GM12878 (cell line): Measurements from ENCODE around the gene GRIK3. TPM values are rescaled to one million over a fixed set of nuclear protein-coding genes. Genes with fewer than 3 reads are reported as not detected.

ENCODE experiments used
- ATAC-seq: fragments of 200-7000 bp; cut with Tn5 transposase; 3 replicates; pipeline ENCODE4 v1.9.1; 2020; ENCODE audit warnings: mild to moderate bottlenecking, moderate library complexity
- BruUV-seq: library from RNA; stranded (reverse); fragments of 400-500 nt; replicated peaks from 2 replicates; lab custom pipeline; 2021; lab: Mats Ljungman, UMichigan
- CTCF ChIA-PET: fragments of 300-600 bp; sonication (Branson Sonifier 250); formaldehyde crosslinking; extraction: SDS; loops from one replicate; lab custom pipeline; 2021; ENCODE audit warnings: inconsistent platforms; lab: Yijun Ruan, JAX
- POLR2A ChIA-PET: fragments of 350-600 bp; formaldehyde crosslinking; extraction: SDS; loops from one replicate; lab custom pipeline; 2021; ENCODE audit warnings: inconsistent platforms; lab: Charles Lee
- RAD21 ChIA-PET: fragments of 300-600 bp; sonication (Branson Sonifier 250); formaldehyde crosslinking; loops from one replicate; lab custom pipeline; 2023; ENCODE audit warnings: antibody characterized with exemption; ENCODE audit not compliant: unreplicated experiment; lab: Charles Lee
- SMC1A ChIA-PET: fragments of 300-600 bp; sonication (Branson Sonifier 250); formaldehyde crosslinking; loops from one replicate; lab custom pipeline; 2023; ENCODE audit not compliant: unreplicated experiment, uncharacterized antibody; lab: Charles Lee
- DNase-seq: peaks from one replicate; pipeline ENCODE4 v3.0.0-alpha.2; 2011; ENCODE audit warnings: low read depth, low spot score
- FAIRE-seq: peaks from 3 replicates; lab custom pipeline; 2011; peaks lifted over from hg19 to GRCh38; lab: Jason Lieb, UNC
- H2AFZ ChIP-seq: 2 replicates; pipeline ENCODE4 v1.6.0; 2011; ENCODE audit warnings: low read depth, low read length, control low read depth; ENCODE audit not compliant: control insufficient read depth
- H3K27ac ChIP-seq: 2 replicates; pipeline ENCODE4 v1.5.1; 2011; ENCODE audit warnings: control low read depth; ENCODE audit not compliant: control insufficient read depth, insufficient read depth
- H3K27me3 ChIP-seq, 2 experiments: replicated peaks in 1 of 2; 2 replicates each; pipeline versions ENCODE4 v1.6.0 to v1.6.1; 2011; ENCODE audit warnings: low read length in 1 of 2; ENCODE audit not compliant: control insufficient read depth in 2 of 2, insufficient read depth in 2 of 2
- H3K36me3 ChIP-seq, 2 experiments: 2 replicates each; pipeline ENCODE4 v1.5.1; 2011; ENCODE audit warnings: low read length in 1 of 2; ENCODE audit not compliant: control insufficient read depth in 2 of 2, insufficient read depth in 2 of 2
- H3K4me1 ChIP-seq: 2 replicates; pipeline ENCODE4 v1.6.1; 2011; ENCODE audit warnings: mild to moderate bottlenecking, low read length, moderate library complexity, mixed read lengths; ENCODE audit not compliant: control insufficient read depth, insufficient read depth
- H3K4me2 ChIP-seq: 2 replicates; pipeline ENCODE4 v1.6.0; 2011; ENCODE audit warnings: control low read depth; ENCODE audit not compliant: control insufficient read depth, insufficient read depth
- H3K4me3 ChIP-seq: fragments of 200-600 bp; sonication (generic); 2 replicates; pipeline ENCODE4 v1.5.1; 2016
- H3K79me2 ChIP-seq: 2 replicates; pipeline ENCODE4 v1.6.0; 2011; ENCODE audit warnings: low read length; ENCODE audit not compliant: control insufficient read depth, insufficient read depth
- H3K9ac ChIP-seq: 2 replicates; pipeline ENCODE4 v1.8.0; 2011; ENCODE audit warnings: low read length, control low read depth, mixed read lengths; ENCODE audit not compliant: control insufficient read depth, insufficient read depth
- H3K9me3 ChIP-seq: replicated peaks from 3 replicates; pipeline ENCODE4 v1.5.1; 2011; ENCODE audit warnings: mild to moderate bottlenecking, low read length; ENCODE audit not compliant: control insufficient read depth, insufficient read depth
- H4K20me1 ChIP-seq: 2 replicates; pipeline ENCODE4 v1.6.0; 2011; ENCODE audit not compliant: control insufficient read depth, insufficient read depth
- CREM ChIP-seq: IDR thresholded peaks from 2 replicates; pipeline ENCODE4 v1.6.1; 2014; ENCODE audit warnings: antibody characterized with exemption, low read depth
- ESRRA ChIP-seq: IDR thresholded peaks from 2 replicates; pipeline ENCODE4 v1.6.1; 2012; ENCODE audit warnings: mild to moderate bottlenecking, low read length, improper control_type of control experiment
- FOS ChIP-seq: IDR thresholded peaks from 3 replicates; pipeline ENCODE4 v1.6.1; 2011; ENCODE audit warnings: borderline replicate concordance; ENCODE audit not compliant: insufficient read length; ENCODE audit errors: extremely low read depth
- NFYA ChIP-seq: IDR thresholded peaks from 2 replicates; pipeline ENCODE4 v1.6.1; 2011; ENCODE audit warnings: low read depth, mild to moderate bottlenecking, low read length, improper control_type of control experiment, borderline replicate concordance
- NFYB ChIP-seq: IDR thresholded peaks from 2 replicates; pipeline ENCODE4 v1.6.1; 2011; ENCODE audit warnings: low read depth, mild to moderate bottlenecking, low read length, improper control_type of control experiment, moderate library complexity; ENCODE audit not compliant: insufficient read depth
- NR2C1 ChIP-seq: fragments of 450-650 bp; IDR thresholded peaks from 2 replicates; pipeline ENCODE4 v1.6.1; 2017; ENCODE audit warnings: antibody characterized with exemption, mild to moderate bottlenecking, moderate library complexity
- PRDM15 ChIP-seq: fragments of 450-650 bp; formaldehyde crosslinking; IDR thresholded peaks from 2 replicates; pipeline ENCODE4 v1.4.0; 2020; ENCODE audit warnings: mild to moderate bottlenecking, moderate library complexity
- SPI1 ChIP-seq: IDR thresholded peaks from 2 replicates; pipeline ENCODE4 v1.6.1; 2011; ENCODE audit warnings: low read depth, mild to moderate bottlenecking, low read length, moderate library complexity, borderline replicate concordance; ENCODE audit not compliant: insufficient read depth
- TCF7 ChIP-seq: IDR thresholded peaks from 2 replicates; pipeline ENCODE4 v1.6.1; 2014; ENCODE audit warnings: antibody characterized with exemption, borderline replicate concordance
- ZNF24 ChIP-seq: fragments of 450-650 bp; IDR thresholded peaks from 2 replicates; pipeline ENCODE4 v1.6.1; 2017; ENCODE audit warnings: antibody characterized with exemption, mild to moderate bottlenecking
- WGBS: methylation state at CpG from one replicate; pipeline ENCODE4 v1.1.6; 2016; ENCODE audit warnings: low lambda C conversion rate; ENCODE audit not compliant: insufficient replicate concordance, insufficient coverage; ENCODE audit errors: missing lambda C conversion rate; 5-methylcytosine and 5-hydroxymethylcytosine counted together
- in situ Hi-C: fragments of 300-500 bp; cut with MboI; formaldehyde crosslinking; loops from 9 replicates; pipeline ENCODE4 v1.14.3; 2018; ENCODE audit warnings: mixed read lengths
- intact Hi-C: fragments of 100-400 bp; cut with micrococcal nuclease; formaldehyde crosslinking; loops from one replicate; pipeline ENCODE4 v1.14.2; 2022; ENCODE audit not compliant: unreplicated experiment
- polyA plus RNA-seq, 11 experiments: library from polyadenylated mRNA; depleted of rRNA in 4 of 11; unstranded in 6 of 11; stranded (reverse) in 5 of 11; fragments of >200 nt; fragmentation: Nextera tagmentation in 4 of 11; fragmentation: Illumina TruSeq in 1 of 11; extraction: Ambion mirVana in 4 of 11; extraction: Trizol in 1 of 11; gene quantifications; 1 replicate in 1 of 11; 2 replicates in 10 of 11; pipeline versions ENCODE4 v1.2.1 to v1.2.3, GENCODE V29; 2011 to 2016; ENCODE audit warnings: inconsistent platforms in 2 of 11, missing spikeins in 2 of 11, low read depth in 1 of 11
- total RNA-seq, 4 experiments: library from RNA; depleted of rRNA in 3 of 4; stranded (reverse); fragments of >200 nt in 3 of 4; fragmentation: Illumina TruSeq in 1 of 4; extraction: Trizol in 1 of 4; gene quantifications; 2 replicates each; pipeline versions ENCODE4 v1.2.1 to v1.2.3, GENCODE V29; 2013 to 2021
- TF ChIP-seq, protein P1 (sequence below): IDR thresholded peaks from 2 replicates; pipeline ENCODE4 v1.6.1; 2012; ENCODE audit warnings: mild to moderate bottlenecking, low read depth, low read length
- TF ChIP-seq, protein P2 (sequence below): fragments of 450-650 bp; conservative IDR thresholded peaks from 2 replicates; pipeline ENCODE4 v1.6.1; 2017; ENCODE audit warnings: mild to moderate bottlenecking, moderate library complexity

GRIK3 gene
- total and polyA plus RNA-seq, 10 of the 15 experiments (the other 5 are each of a cell fraction or from before 2014, with no cell fraction given), result not detected

GRCh38 chr1:36807262-36807661 lies 227.1 kb downstream of the GRIK3 start (continued):
- TF ChIP-seq PRDM15 (CRISPR knock-in tag), result no peak
- TF ChIP-seq, protein P1, sequence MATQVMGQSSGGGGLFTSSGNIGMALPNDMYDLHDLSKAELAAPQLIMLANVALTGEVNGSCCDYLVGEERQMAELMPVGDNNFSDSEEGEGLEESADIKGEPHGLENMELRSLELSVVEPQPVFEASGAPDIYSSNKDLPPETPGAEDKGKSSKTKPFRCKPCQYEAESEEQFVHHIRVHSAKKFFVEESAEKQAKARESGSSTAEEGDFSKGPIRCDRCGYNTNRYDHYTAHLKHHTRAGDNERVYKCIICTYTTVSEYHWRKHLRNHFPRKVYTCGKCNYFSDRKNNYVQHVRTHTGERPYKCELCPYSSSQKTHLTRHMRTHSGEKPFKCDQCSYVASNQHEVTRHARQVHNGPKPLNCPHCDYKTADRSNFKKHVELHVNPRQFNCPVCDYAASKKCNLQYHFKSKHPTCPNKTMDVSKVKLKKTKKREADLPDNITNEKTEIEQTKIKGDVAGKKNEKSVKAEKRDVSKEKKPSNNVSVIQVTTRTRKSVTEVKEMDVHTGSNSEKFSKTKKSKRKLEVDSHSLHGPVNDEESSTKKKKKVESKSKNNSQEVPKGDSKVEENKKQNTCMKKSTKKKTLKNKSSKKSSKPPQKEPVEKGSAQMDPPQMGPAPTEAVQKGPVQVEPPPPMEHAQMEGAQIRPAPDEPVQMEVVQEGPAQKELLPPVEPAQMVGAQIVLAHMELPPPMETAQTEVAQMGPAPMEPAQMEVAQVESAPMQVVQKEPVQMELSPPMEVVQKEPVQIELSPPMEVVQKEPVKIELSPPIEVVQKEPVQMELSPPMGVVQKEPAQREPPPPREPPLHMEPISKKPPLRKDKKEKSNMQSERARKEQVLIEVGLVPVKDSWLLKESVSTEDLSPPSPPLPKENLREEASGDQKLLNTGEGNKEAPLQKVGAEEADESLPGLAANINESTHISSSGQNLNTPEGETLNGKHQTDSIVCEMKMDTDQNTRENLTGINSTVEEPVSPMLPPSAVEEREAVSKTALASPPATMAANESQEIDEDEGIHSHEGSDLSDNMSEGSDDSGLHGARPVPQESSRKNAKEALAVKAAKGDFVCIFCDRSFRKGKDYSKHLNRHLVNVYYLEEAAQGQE, result no peak
- no peak for TF ChIP-seq SPI1
- TF ChIP-seq, all 136 proteins: peak for 0

- Histone ChIP-seq H4K20me1 (no peaks in the 10 kb centered on the region), H3K27me3 (peaks cover 0 to 4% of the 10 kb centered on the region in 2 experiments; a peak in 2 of 4 replicates), H3K27ac (no peak overlapping the region), H3K9me3 (no peaks in the 10 kb centered on the region), H3K9ac (no peak overlapping the region), H3K4me3 (no peak overlapping the region), H3K79me2 (no peaks in the 10 kb centered on the region), H3K4me2 (no peak overlapping the region), H2AFZ (no peak overlapping the region), H3K36me3 (no peaks in the 10 kb centered on the region), H3K4me1 (no peaks in the 10 kb centered on the region)
- WGBS, result 47% methylated on average over 28 of the region's 29 CpGs
- no TSS peak for BruUV-seq
- ChIA-PET SMC1A (no interaction called here), POLR2A (no interaction called here), RAD21 (no interaction called here), CTCF (no interaction called here)
- DNase-seq (no peak), FAIRE-seq (no peak), ATAC-seq (no peak)
- in situ Hi-C loops (no loop called here), intact Hi-C loops (no loop called here)
- TF ChIP-seq NR2C1 (no peak), FOS (no peak), ESRRA (no peak), CREM (no peak), NFYA (no peak), TCF7 (no peak), ZNF24 (no peak), NFYB (no peak)
- TF ChIP-seq, protein P2, sequence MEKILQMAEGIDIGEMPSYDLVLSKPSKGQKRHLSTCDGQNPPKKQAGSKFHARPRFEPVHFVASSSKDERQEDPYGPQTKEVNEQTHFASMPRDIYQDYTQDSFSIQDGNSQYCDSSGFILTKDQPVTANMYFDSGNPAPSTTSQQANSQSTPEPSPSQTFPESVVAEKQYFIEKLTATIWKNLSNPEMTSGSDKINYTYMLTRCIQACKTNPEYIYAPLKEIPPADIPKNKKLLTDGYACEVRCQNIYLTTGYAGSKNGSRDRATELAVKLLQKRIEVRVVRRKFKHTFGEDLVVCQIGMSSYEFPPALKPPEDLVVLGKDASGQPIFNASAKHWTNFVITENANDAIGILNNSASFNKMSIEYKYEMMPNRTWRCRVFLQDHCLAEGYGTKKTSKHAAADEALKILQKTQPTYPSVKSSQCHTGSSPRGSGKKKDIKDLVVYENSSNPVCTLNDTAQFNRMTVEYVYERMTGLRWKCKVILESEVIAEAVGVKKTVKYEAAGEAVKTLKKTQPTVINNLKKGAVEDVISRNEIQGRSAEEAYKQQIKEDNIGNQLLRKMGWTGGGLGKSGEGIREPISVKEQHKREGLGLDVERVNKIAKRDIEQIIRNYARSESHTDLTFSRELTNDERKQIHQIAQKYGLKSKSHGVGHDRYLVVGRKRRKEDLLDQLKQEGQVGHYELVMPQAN, result no peak
Measured at GRCh38 chr1:36805979-36806640, 228.2 kb downstream of the GRIK3 start.
